HG02588 (cell line): Measurements from ENCODE around the gene CLMP.
"Not testable (repeated sequence)": the region's sequence is repeated elsewhere in the genome, so short reads cannot be mapped to it uniquely, and the experiment has no call there.

Experiments
- ATAC-seq: cut with Tn5 transposase; IDR thresholded peaks from one replicate; pipeline ENCODE4 v1.9.1; 2021; ENCODE audit warnings: mild to moderate bottlenecking, moderate library complexity; ENCODE audit not compliant: unreplicated experiment

The CLMP gene

GRCh38 chr11:123139206-123139605, 55.8 kb downstream of the CLMP start:
- ATAC-seq: no peak

DNA sequence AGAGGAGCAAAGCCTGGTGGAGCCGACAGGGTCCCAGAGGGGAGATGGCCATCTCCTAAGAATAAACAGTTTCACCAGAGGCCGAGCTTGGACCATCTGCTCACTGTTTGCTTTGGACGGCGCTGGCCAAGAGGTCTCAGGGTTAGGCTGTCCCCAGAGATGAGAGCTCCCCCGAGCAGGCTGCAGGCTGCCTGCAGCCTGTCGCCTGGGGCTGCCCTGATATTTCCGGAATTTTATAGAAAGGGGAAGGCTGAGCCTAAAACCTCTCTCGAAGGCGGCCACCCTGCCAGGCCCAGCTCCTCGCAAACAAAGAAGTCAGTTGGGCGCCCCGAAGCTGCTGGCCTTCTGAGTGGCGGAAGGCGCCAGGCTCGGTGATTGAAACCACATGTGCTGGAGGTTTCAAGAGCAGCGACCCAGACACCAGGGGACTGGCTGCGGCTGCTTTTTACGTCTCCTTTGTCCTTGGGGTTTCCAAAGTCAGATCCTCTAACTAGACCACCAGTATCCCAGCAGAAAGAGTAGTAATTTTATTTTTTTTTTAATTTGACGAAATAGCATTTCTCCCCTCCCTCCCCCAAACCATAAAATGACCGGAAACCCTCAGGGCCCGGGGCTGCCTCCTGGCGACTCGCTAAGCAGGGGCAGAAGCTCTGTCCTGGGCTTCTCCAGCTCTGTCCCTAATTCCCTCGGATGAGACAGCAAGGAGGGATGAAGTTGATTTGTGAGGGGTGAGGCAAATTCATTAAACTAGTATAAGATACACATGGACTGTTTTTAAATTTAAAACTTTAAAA, 57.4 kb downstream of the CLMP start:
- no peak for ATAC-seq

GRCh38 chr11:123135863-123136446, 59.1 kb downstream of the CLMP start:
- ATAC-seq: no peak

- no peak for ATAC-seq
Observed at GRCh38 chr11:123132881-123133280, 62.2 kb downstream of the CLMP start.

- ATAC-seq: not testable (repeated sequence)
Observed at GRCh38 chr11:123132034-123132766, 62.8 kb downstream of the CLMP start.

DNA sequence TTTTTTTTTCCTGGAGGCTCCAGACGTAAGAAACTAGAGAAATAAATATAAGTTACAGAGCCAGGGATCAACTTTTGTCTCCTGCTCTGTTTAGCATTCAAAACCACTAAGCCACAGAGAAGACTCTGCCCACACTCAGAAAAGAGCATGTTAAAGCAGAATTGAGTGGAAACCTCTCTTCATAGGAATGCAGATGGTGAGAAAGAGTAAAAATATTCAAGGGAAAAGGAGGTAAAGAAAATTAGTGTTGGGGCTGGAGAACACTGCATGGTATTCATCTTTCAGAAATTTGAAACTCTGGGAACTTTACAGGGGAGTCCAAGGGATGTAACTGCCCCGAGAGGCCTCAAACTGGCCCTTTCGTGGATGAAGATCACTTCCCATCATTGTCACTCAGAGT, 65.1 kb downstream of the CLMP start:
- no peak for ATAC-seq

DNA sequence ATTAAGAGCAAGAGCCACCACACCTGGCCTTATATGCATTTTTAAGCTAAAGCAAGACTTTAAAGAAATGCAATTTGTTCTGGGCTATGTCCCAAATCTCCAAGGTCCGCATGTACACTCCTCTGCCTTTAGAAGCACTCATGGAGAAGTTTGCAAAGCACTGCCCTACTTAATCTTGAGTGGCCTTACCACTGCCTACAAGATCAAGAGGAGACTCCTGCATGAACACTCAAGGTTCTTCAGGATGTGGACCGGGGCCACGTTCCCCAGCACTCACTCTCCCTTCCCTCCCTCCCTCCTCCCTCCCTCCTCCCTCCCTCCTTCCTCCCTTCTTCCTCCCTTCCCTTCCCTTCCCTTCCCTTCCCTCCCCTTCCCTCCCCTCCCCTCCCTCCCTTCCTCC, 69.9 kb downstream of the CLMP start:
- no peak for ATAC-seq

DNA sequence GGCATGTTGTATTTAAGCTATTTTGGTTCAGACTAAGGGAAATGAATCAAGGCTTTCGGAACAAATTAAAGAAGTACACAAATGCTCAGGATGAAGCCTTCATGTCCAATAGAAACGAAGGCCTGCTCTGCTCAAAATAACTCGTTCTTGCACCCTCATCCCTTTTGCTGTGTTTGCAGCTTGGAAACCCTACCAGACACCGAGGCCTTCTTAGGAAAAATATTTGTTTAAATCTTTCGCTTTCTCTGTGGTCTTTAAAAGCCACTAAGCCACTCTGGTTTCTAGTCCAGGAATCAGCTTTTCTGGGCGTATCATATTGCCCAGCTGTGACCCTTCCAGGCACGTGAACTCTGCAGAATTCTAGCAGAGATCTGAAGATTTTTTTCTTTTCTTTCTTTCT, 72.2 kb downstream of the CLMP start:
- no peak for ATAC-seq

DNA sequence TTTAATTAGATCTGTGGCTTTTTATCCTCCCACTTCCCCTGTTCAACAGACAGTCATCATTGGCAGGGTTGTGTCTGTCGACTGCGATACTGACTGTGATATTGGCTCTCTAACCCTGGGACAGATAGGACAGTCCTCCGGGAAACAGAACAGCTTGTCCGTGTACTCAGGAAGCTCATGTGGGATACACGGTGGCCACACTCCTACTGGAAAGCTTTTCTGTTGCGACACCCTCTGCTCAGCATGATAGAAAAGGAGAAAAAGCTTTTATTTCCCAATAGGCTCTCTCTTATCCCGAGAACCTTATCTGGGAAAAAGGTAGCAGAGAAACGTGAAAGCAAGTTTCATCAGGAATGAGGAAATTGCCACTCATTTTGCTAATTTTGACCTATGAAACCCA, 72.7 kb downstream of the CLMP start:
- ATAC-seq: no peak

- ATAC-seq: no peak
Observed at GRCh38 chr11:123116486-123116885, 78.6 kb downstream of the CLMP start.

DNA sequence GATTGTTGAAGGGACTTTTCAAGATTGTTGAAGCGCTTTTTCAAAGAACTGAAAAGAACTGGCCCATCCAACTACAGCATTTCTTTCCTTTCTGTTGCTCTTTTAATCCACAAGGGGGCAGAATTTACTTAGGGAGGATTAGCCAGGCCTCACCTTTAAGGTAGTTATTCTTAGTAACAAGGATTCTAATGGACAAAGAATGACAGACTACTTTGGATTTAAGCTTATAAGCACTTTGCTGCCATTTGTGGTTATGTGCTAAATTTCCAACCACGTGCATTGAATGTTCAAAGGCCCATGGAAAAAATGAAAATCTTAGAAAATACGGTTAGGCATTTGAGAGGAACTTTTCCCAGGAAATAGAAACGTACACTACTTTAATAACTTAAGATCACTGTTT, 83.6 kb downstream of the CLMP start:
- ATAC-seq: no peak

- no peak for ATAC-seq
Observed at GRCh38 chr11:123110397-123110796, 84.7 kb downstream of the CLMP start.

DNA sequence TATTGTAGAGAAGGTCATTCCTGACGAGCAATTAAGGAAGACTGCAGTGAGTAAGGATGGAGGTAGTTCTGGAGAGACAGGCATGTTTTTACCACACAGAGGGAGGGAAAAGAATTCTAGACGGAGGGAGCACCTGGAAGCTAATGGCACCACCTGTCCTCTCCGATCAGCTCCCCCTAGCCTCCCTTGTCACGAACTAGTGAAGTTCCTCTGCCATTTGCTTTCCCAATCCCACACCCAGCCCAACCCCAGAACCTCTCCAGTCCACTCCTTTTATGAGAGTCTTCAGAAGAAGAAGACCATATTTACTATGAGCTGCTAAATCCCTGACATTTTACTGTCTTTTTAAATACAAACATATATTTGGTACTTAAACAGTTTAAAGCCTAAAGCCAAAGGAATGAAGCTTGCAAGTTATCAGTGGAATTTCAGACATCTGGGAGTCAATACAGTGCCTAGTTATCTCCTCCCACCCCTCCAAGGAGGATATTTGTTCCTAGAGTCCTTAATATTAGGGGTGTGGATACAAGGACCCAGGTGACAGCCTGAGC, 87.0 kb downstream of the CLMP start:
- no peak for ATAC-seq

- ATAC-seq: no peak
Observed at GRCh38 chr11:123104697-123105096, 90.4 kb downstream of the CLMP start.

- ATAC-seq: no peak
Observed at GRCh38 chr11:123103326-123103980, 91.6 kb downstream of the CLMP start.

GRCh38 chr11:123100379-123101085, 94.5 kb downstream of the CLMP start:
- ATAC-seq: no peak

- no peak for ATAC-seq
Observed at GRCh38 chr11:123098990-123099389, 96.1 kb downstream of the CLMP start.

- no peak for ATAC-seq
Observed at GRCh38 chr11:123093739-123094138, 101.3 kb downstream of the CLMP start.

- no peak for ATAC-seq
Observed at GRCh38 chr11:123091506-123091905, 103.5 kb downstream of the CLMP start.

DNA sequence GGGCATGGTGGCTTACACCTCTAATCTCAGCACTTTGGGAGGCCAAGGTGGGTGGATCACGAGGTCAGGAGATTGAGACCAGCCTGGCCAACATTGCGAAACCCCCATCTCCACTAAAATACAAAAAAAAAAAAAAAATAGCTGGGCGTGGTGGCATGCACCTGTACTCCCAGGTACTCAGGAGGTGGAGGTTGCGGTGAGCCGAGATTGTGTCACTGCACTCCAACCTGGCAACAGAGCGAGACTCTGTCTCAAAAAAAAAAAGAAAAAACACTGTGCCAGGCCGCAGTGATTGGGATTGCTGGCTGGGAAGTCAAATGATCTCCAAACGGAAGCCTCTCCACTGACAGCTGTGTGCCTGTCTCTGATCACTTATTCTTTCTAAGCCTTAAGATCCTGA, 104.9 kb downstream of the CLMP start:
- not testable (repeated sequence) for ATAC-seq

DNA sequence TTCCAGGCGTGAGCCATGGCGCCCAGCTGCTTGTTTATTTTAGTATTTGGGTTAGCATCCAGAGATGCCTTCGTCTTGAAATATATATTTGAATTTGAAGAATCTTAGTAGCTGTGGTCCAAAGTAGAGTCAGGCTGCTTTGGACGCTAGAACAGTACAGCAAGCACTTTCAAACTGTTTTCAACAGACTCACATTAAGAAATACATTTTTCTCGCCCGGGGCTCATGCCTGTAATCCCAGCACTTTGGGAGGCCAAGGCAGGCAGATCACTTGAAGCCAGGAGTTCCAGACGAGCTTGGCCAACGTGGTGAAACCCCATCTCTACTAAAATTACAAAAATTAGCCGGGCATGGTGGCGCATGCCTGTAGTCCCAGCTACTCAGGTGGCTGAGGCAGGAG, 106.2 kb downstream of the CLMP start:
- not testable (repeated sequence) for ATAC-seq
